HL-60/S4 (cell line): ENCODE data around the gene FEN1.

Source experiments
- in situ Hi-C: fragments of 300-500 bp; cut with MboI; formaldehyde crosslinking; loops from 2 replicates; pipeline ENCODE4 v1.14.3; 2022; ENCODE audit warnings: low sequenced_read_pairs

FEN1 gene

DNA sequence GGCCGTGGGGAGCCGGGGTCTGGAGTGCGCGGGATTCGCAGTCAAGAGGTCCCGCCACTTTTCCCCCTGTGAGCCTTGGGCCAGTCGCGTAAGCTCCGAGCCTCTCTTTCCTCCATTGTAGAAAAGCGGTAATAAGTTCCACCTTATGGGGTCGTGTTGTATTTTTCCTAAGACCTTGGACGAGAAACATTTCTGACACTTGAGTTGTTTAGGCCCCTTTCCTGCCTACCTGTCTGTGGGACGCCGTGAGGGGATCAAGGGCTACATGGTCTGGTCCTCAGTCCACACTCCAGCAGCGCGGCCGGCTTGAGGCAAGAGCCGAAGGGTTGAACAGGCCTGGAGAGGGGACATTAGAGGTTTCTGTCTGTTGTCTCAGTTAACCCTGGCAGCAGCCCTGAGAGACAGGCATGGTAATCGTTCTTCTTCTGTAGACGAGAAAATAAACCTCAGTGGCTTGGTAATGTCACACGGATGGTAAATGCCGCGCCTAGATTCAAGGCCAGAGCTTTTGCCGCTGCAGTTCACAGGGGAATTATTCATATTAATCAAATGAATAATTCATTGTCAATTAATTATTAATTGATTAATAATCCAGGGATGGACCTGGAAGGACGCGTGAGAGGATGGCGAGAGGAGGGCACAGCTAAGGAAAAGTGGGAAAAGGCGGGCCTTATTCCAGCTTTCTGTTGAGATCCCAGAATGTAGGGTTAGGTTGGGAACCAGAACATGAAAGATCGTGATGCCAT is 545 bp downstream of the FEN1 start:
- in situ Hi-C loops: no loop called here

DNA sequence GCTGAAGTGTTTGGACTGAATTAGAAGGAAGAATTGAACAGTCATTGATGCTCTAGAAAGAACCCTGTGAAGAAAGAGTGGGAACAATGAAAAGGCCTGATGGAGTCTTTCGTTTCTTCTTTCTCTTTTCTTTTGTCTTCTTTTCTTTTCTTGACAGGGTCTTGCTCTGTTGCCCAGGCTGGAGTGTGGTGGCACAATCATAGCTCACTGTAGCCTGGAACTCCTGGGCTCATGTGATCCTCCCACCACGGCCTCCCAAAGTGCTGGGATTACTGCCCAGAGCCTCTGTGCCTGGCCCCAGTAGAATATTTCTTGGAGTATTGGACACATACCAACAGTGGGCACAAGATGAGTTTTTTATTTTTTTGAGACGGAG is 1.1 kb downstream of the FEN1 start:
- in situ Hi-C loops: no loop called here

DNA sequence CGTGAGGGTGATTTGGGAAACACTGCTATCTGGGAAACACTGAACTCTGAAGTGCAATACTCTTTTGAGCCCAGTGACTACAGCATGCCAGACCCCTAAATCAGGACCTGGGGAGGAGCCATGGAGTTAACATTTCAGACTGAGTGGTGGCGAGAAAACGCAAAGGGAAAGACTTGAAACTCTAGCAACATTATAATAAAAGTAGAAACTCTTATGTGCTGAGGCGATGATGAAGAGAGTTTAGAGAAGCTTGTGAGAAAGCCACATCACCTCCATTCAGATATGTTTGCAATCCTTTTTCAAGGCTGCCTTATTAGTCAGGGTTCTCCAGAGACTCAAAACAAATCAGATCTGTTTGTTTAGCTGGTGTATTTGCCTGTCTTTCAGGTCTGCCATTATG is 1.9 kb downstream of the FEN1 start:
- in situ Hi-C loops: no loop called here

DNA sequence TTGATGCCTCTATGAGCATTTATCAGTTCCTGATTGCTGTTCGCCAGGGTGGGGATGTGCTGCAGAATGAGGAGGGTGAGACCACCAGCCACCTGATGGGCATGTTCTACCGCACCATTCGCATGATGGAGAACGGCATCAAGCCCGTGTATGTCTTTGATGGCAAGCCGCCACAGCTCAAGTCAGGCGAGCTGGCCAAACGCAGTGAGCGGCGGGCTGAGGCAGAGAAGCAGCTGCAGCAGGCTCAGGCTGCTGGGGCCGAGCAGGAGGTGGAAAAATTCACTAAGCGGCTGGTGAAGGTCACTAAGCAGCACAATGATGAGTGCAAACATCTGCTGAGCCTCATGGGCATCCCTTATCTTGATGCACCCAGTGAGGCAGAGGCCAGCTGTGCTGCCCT is 2.7 kb downstream of the FEN1 start:
- in situ Hi-C loops: no loop called here

DNA sequence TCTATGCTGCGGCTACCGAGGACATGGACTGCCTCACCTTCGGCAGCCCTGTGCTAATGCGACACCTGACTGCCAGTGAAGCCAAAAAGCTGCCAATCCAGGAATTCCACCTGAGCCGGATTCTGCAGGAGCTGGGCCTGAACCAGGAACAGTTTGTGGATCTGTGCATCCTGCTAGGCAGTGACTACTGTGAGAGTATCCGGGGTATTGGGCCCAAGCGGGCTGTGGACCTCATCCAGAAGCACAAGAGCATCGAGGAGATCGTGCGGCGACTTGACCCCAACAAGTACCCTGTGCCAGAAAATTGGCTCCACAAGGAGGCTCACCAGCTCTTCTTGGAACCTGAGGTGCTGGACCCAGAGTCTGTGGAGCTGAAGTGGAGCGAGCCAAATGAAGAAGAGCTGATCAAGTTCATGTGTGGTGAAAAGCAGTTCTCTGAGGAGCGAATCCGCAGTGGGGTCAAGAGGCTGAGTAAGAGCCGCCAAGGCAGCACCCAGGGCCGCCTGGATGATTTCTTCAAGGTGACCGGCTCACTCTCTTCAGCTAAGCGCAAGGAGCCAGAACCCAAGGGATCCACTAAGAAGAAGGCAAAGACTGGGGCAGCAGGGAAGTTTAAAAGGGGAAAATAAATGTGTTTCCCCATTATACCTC is 3.3 kb downstream of the FEN1 start:
- in situ Hi-C loops: no loop called here

DNA sequence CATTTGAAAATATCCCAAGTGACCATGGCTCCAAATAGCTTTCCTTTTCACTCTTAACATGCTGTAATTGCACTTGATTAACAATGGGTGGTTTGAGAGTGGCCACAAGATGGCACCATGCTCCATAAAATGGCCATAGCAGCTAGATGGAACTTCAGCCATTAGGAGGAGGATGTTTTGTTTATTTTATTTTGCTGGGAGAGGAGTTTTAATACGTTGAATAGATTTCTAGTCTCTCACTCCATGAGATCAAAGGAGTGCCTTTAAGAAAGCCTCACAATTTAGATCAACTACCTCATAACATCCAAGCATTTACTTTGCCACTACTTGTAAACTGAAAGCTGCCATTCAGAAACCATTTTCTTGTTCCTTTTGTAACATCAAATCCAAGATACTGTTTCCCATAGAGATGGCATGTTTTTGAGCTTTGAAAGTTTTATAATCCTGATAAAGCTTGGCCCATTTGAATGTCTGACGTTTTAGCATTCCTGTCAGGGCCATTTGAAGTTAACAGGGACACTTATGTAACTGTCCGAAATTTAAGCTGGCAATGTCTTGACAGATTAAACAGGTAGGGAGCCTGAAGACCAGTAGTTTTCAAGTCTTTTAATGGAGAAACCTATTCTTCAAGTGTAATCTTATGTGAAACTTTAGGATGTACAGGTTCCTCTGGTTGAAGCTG is 4.7 kb downstream of the FEN1 start:
- in situ Hi-C loops: no loop called here

DNA sequence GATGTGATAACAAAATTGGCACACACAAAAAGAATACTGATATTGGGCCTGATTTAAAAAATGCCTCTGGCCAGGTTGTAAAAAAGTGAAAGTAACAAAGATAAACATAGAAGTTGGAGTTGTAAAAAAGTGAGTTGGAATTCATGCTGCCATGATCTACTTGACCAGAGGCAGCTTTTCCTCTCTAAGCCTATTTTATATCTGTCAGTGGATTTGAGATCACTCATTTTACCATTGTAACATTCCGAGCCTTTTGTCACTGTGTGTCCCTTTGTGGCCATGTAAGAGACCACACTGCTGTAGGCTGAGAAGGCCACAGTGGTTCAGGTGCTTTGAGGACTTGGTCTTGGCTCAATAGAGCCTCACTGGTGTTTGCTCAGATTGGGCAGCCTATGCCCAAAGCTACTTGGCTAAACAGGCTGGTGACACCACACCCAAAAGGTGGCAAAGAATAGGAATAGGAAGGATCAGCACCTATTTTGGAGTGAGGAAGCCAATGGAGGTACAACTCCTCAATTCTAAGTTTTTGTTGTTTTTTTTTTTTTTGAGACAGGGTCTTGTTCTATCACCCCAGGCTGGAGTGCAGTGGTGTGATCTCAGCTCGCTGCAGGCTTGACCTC is 7.1 kb downstream of the FEN1 start:
- in situ Hi-C loops: no loop called here

DNA sequence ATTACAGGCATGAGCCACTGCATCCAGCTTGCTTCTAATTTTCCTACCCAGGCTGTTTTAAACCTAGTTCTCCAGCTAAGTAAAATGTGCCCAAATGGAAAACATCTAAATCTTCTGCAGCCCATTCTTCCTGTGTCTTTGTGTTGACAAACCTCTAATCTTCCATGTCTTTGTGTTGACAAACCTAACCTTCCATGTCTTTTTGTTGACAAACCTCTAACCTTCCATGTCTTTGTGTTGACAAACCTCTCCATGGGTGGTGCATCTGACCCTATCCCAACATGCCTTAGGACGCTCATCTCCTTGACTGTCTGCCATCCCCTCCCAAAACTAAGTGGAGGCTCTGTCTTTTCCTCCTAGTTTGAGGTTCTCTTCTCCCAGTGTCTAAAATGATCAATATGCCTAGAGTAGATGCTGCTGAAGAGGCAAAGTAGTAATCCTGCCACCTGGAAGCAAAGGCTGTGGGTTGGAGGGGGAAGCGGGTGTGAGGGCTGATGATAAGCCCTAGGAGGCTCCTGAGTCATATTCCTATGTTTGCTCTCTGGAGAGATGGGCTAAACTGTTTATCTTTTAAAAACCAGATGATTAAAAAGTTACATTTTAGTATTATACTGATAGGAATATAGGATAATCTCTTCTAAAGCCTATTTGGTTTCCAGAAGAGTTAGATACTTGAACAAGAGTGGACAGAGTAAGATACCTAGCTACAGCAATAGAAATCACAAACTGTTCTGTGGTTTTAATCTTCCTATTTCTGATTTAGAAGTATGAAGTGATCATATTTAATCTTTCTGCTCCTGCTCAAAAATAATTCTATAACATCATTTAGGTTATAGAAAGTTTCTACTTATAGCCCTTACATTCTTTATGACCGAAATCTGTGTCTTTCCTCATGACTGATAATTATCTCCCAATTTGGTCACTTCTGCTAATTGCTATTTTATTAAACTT is 7.9 kb downstream of the FEN1 start:
- in situ Hi-C loops: no loop called here

DNA sequence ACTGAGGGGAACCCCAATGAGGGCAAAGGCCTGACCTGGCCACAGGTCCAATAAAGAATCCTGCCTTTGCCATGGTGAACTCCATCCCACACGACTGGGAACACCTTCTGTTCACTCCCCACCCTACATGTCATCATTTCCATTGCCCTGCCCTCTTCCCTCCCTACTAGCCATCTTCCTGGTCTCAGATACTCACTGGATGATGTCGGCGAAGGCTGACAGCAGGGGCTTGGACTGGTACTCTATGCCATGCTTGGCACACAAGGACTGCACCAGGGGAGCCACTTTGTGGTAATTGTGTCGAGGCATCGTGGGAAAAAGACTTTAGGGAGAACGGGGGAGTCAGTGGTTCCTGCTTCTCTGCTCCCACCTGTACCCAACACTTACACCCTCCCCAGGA is 9.9 kb downstream of the FEN1 start:
- in situ Hi-C loops: no loop called here

DNA sequence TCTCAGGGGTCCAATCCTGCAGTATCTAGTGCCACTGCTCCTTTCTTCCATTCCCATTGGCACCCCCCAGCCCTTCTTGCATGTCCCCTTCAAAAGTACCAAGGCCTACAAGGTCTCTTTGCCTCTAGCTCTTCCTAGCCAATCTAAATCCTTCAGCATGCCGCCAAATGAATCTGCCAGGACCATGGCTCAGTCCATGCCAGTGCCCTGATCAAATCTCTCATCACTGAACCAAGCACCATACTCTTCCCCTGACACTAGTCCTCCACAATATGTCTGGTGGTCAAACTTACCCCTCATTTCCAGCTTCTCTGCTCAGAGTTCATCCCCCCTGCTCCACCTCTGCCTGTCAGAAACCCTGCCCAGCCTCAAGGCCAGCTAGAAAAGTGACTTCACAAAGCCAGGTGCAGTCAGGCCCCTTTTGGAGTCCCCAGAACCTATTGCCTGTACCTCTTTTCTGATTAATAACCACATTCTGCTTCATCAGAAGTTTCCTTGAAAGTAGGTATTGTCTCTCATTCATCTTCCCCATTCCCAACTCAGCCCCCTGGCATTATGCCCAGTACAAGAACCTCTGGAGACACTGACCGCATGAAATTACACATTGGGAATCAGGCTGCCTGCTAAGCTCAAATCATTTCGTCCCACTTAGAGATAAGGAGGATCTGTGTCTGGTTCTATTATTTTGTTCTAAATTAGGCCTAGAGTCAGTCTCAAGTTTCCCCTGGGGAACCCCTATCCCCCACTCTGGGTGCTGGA is 11.4 kb downstream of the FEN1 start:
- in situ Hi-C loops: no loop called here

DNA sequence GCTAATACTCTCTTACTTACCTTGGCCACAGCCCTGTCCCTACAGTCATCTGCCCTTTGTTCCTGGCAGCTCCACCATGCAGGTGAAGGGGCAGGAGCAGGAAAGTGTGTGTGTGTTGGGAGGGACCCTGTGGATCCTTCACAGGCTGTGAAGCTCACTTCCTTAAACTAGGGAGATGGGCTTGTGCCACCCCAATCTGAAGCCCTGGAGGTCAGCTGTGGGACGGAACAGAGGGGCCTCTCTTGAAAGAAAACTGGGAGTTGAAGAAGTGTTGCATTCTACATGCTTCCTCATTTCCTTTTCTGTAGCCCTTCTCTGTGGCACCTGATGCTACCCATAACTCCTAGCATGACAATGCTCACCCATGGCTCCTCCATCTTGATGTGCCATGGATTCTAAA is 12.4 kb downstream of the FEN1 start:
- in situ Hi-C loops: no loop called here

DNA sequence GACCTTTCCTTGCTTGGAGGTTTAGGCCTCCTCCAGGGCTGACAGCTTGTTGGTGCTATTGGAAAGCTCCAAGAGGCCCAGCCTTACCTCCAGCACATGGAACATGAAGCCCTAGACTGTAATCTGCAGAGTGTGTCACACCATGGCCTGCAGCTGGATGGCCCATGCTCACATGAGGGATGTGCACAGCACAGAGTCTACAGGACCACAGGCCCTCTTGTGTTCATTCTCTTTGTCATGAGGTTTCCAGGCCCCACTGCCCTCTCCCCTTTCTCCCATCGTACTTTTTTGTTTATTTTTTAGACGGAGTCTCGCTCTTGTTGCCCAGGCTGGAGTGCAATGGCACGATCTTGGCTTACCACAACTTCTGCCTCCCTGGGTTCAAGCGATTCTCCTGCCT is 14.1 kb downstream of the FEN1 start:
- in situ Hi-C loops: no loop called here

DNA sequence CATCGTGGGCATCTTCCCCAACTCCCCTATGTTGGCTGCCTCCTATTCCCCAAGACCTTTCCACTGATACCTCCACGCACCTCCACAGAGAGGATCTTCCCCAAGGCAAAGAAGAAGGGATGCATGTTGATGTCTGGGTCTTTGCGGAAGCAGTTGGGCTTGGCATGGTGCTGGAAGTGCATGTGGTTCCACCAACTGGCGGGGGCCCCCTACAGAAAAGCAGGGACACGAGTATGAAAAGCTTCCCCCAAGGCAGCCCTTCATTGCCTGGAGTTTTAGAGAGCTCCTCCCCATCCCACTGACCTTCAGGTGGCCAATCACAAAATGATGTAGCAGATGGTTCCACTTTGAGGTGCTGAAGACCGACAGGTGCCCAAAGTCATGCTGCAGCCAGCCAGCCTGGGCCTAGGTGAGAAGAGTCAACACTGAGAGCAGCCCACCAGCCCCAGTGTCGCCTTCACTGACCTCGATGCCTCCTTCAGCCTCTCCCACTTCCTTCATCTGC is 18.0 kb downstream of the FEN1 start:
- in situ Hi-C loops: no loop called here

DNA sequence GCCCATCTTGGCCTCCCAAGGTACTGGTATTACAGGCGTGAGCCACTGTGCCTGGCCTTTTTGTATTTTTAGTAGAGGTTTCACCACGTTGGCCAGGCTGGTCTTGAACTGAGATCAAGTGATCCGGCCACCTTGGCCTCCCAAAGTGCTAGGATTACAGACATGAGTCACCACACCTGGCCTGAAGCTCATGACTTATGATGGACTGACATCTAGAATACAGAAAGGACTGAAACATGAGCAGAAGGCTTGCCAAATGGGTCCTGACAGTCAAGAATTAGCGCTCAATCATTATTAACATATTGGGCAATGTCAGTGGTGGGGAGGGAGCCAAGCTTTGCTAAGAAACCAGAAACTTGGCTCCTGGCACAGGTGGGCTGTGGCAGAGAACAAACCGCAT is 19.1 kb downstream of the FEN1 start:
- in situ Hi-C loops: no loop called here

DNA sequence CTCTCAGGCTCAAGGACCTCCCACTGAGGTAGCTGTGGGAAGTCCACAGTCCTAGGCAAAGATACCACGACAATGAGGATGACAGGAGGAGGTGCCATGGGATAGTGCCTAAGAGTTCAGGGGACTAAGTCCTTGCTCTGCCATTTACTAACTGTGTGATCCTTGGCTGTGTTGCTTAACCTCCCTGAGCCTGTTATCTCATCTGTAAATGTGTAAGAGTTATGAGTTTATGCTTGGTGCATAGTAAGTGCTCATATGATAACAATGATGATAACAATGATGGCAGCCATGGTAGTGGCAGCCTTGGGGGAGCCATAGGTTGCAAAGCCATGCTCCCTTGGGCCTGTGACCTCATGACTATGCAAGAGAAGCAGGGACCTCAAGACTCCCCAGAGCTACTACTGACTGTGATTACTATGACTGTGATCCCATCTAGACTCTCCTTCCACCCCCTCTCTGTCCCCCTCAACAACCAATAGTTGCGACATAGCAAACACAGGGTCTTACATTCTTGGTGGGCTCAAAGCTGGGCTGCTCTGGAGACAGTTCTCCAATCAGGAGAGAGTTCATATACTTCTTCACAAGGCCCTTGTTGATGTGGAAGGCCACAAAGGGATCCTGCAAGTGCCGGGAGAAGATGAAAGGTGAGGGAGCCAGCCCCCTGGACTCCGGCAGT is 20.2 kb downstream of the FEN1 start:
- in situ Hi-C loops: no loop called here

DNA sequence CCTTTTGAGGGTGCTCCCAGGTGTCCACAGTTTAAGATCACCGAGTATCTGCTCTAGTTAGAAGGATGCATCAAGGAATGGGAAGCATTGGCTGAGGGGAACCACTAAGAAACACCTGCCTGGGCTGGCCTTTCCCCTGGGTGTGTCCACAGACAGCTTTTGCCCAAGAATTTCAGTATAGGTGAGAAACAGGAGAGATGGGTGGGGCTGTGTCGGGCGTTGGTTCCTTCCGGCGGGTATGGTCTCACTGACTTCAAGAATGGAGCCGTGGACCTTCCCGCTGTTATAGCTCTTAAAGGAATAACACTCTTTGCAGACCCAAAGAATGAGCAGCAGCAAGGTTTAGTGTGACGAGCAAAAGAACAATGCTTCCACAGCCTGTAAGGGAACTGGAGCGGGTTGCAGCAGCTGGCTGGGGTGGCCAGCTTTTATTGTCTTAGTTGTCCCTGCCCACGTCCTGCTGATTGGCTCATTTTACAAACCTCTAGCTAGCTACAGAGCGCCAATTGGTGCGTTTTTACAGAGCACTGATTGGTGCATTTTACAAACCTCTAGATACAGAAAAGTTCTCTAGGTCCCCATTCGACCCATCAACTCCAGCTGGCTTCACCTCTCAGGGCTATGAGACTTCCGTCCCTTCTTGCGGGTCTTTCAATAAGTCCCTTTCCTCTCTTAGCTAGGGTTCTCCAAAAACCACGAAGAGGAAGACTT is 21.7 kb downstream of the FEN1 start:
- in situ Hi-C loops: no loop called here

DNA sequence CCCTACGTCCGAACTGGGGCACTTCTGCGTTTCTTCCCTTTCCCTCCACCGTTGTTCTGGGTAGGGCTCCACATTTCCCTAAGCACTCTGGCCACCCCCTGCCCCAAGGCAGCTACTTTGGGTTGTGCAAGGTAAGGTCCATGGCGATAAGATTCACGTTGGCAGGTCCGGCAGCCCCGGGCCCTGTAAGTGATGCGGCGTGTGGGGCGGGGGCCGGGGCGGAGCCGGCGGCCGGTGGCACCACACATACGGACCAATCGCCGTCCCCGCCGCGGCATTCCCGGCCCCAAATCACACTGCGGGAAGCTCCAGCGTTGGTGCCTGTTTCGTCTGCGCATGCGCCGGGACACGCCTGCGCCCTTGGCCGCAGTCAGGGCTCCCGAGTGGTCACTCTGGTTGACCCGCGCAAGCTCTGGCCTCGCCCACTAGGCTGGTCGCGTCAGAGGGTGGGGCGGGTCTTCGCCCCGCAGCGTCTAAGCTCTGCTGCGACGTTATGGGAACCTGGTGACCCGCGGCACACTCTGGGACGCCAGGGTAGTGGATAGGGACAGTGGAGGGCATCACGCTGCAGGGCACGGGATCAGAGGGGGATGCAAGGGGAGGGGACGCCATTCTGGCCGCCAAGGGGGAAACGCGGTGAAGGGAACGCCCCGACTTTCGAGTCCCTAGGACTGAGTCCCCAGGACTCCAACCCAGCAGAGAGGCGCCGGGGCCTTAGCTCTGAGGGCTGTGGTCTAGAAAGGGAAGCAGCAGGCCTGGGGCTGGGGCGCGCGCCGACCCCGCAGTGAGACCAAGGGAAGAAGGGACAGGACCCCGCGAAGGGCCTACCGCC is 22.5 kb downstream of the FEN1 start:
- in situ Hi-C loops: no loop called here
